Activated naive CD4-positive, alpha-beta T cell treated with anti-CD3 and anti-CD28 coated beads for 36 hours (primary cell): ENCODE results near the gene FBRSL1. TPM values are rescaled to one million over a fixed set of nuclear protein-coding genes. Genes with fewer than 3 reads are reported as not detected.

Source experiments
- CTCF ChIA-PET: fragments of 350-600 bp; sonication (Branson Sonifier 250); formaldehyde crosslinking; loops from one replicate; lab custom pipeline; 2021; ENCODE audit warnings: antibody characterized with exemption; lab: Charles Lee
- DNase-seq: peaks from one replicate; pipeline ENCODE4 v3.0.0-alpha.2; 2020
- H3K27ac Mint-ChIP-seq: one replicate; pipeline ENCODE4 v1.8.0; 2021; ENCODE audit warnings: mild to moderate bottlenecking, mixed read lengths
- H3K27me3 Mint-ChIP-seq: one replicate; pipeline ENCODE4 v1.8.0; 2021; ENCODE audit warnings: low read depth, mixed read lengths
- H3K36me3 Mint-ChIP-seq: one replicate; pipeline ENCODE4 v1.8.0; 2021; ENCODE audit warnings: low read depth, mixed read lengths
- H3K4me1 Mint-ChIP-seq: one replicate; pipeline ENCODE4 v1.8.0; 2021; ENCODE audit warnings: low read depth, mixed read lengths
- H3K4me3 Mint-ChIP-seq: one replicate; pipeline ENCODE4 v1.8.0; 2021; ENCODE audit warnings: mild to moderate bottlenecking, moderate library complexity, mixed read lengths
- H3K9me3 Mint-ChIP-seq: one replicate; pipeline ENCODE4 v1.8.0; 2021; ENCODE audit warnings: mixed read lengths
- intact Hi-C: fragments of 100-400 bp; cut with micrococcal nuclease; formaldehyde crosslinking; loops from one replicate; pipeline ENCODE4 v1.15.1; 2023
- total RNA-seq, 2 experiments: library from RNA; stranded (reverse); gene quantifications; one replicate each; pipeline ENCODE4 v1.2.3, GENCODE V29; 2021

Gene FBRSL1
- total RNA-seq, 2 experiments from 2014 or later, result 35.1 to 36.3 TPM

GRCh38 chr12:132540436-132540835 is 50.5 kb downstream of the FBRSL1 start:
- H3K9me3 Mint-ChIP-seq, result peaks cover 7% of the 10 kb centered on the region
- H3K4me3 Mint-ChIP-seq, result no peak overlapping the region
- no peaks in the 10 kb centered on the region for H3K36me3 Mint-ChIP-seq
- no peak overlapping the region for H3K27ac Mint-ChIP-seq
- no peaks in the 10 kb centered on the region for H3K27me3 Mint-ChIP-seq
- H3K4me1 Mint-ChIP-seq, result peaks cover 2% of the 10 kb centered on the region
- no peak for DNase-seq
- CTCF ChIA-PET, result no interaction called here
- intact Hi-C loops, result no loop called here

GRCh38 chr12:132541200-132541599 is 51.2 kb downstream of the FBRSL1 start:
- Mint-ChIP-seq H3K4me1 (peaks cover 2% of the 10 kb centered on the region), H3K27me3 (no peaks in the 10 kb centered on the region), H3K4me3 (no peak overlapping the region), H3K36me3 (no peaks in the 10 kb centered on the region), H3K9me3 (peaks cover 2% of the 10 kb centered on the region), H3K27ac (no peak overlapping the region)
- DNase-seq, result no peak
- CTCF ChIA-PET, result no interaction called here
- intact Hi-C loops, result no loop called here

- intact Hi-C loops, result no loop called here
- H3K27me3 Mint-ChIP-seq, result no peaks in the 10 kb centered on the region
- peaks cover 2% of the 10 kb centered on the region for H3K4me1 Mint-ChIP-seq
- no peak overlapping the region for H3K27ac Mint-ChIP-seq
- no peaks in the 10 kb centered on the region for H3K36me3 Mint-ChIP-seq
- CTCF ChIA-PET, result no interaction called here
- no peak overlapping the region for H3K4me3 Mint-ChIP-seq
- DNase-seq, result no peak
- no peaks in the 10 kb centered on the region for H3K9me3 Mint-ChIP-seq
Measured at GRCh38 chr12:132541996-132542395, 52.0 kb downstream of the FBRSL1 start.

GRCh38 chr12:132542661-132543060 is 52.7 kb downstream of the FBRSL1 start:
- Mint-ChIP-seq H3K4me3 (no peak overlapping the region), H3K9me3 (no peaks in the 10 kb centered on the region), H3K4me1 (peaks cover 2% of the 10 kb centered on the region), H3K27me3 (no peaks in the 10 kb centered on the region), H3K36me3 (no peaks in the 10 kb centered on the region), H3K27ac (no peak overlapping the region)
- intact Hi-C loops, result no loop called here
- no peak for DNase-seq
- CTCF ChIA-PET, result no interaction called here

GRCh38 chr12:132543298-132544079 is 53.5 kb downstream of the FBRSL1 start:
- H3K36me3 Mint-ChIP-seq, result no peaks in the 10 kb centered on the region
- H3K9me3 Mint-ChIP-seq, result no peaks in the 10 kb centered on the region
- no peak overlapping the region for H3K27ac Mint-ChIP-seq
- CTCF ChIA-PET, result no interaction called here
- DNase-seq, result no peak
- intact Hi-C loops, result no loop called here
- no peak overlapping the region for H3K4me3 Mint-ChIP-seq
- H3K27me3 Mint-ChIP-seq, result no peaks in the 10 kb centered on the region
- H3K4me1 Mint-ChIP-seq, result peaks cover 2% of the 10 kb centered on the region

GRCh38 chr12:132544080-132544397 is 54.1 kb downstream of the FBRSL1 start:
- H3K27me3 Mint-ChIP-seq, result no peaks in the 10 kb centered on the region
- no peaks in the 10 kb centered on the region for H3K36me3 Mint-ChIP-seq
- H3K27ac Mint-ChIP-seq, result no peak overlapping the region
- H3K4me1 Mint-ChIP-seq, result peaks cover 2% of the 10 kb centered on the region
- no peak for DNase-seq
- intact Hi-C loops, result no loop called here
- CTCF ChIA-PET, result interaction anchor here (0.6 kb wide), 1 partner anchor 19 kb away, joined by 3 read pairs; no protein-coding TSS in a partner anchor
- H3K9me3 Mint-ChIP-seq, result no peaks in the 10 kb centered on the region
- no peak overlapping the region for H3K4me3 Mint-ChIP-seq

GRCh38 chr12:132544498-132544897 is 54.5 kb downstream of the FBRSL1 start:
- no peak overlapping the region for H3K27ac Mint-ChIP-seq
- DNase-seq, result no peak
- H3K36me3 Mint-ChIP-seq, result no peaks in the 10 kb centered on the region
- intact Hi-C loops, result no loop called here
- CTCF ChIA-PET, result interaction anchor here (0.6 kb wide), 1 partner anchor 19 kb away, joined by 3 read pairs; no protein-coding TSS in a partner anchor
- no peaks in the 10 kb centered on the region for H3K9me3 Mint-ChIP-seq
- H3K4me3 Mint-ChIP-seq, result no peak overlapping the region
- peaks cover 2% of the 10 kb centered on the region for H3K4me1 Mint-ChIP-seq
- no peaks in the 10 kb centered on the region for H3K27me3 Mint-ChIP-seq

- Mint-ChIP-seq H3K4me1 (peaks cover 2% of the 10 kb centered on the region), H3K9me3 (no peaks in the 10 kb centered on the region), H3K27ac (no peak overlapping the region), H3K36me3 (no peaks in the 10 kb centered on the region), H3K4me3 (no peak overlapping the region), H3K27me3 (no peaks in the 10 kb centered on the region)
- CTCF ChIA-PET, result no interaction called here
- intact Hi-C loops, result no loop called here
- DNase-seq, result no peak
Measured at GRCh38 chr12:132545164-132545953, 55.4 kb downstream of the FBRSL1 start.

GRCh38 chr12:132545955-132546354 is 56.0 kb downstream of the FBRSL1 start:
- H3K9me3 Mint-ChIP-seq, result no peaks in the 10 kb centered on the region

GRCh38 chr12:132546647-132547046 is 56.7 kb downstream of the FBRSL1 start:
- DNase-seq, result no peak
- H3K4me1 Mint-ChIP-seq, result peaks cover 2% of the 10 kb centered on the region
- no peak overlapping the region for H3K4me3 Mint-ChIP-seq
- no peak overlapping the region for H3K27ac Mint-ChIP-seq
- intact Hi-C loops, result no loop called here
- CTCF ChIA-PET, result no interaction called here
- H3K36me3 Mint-ChIP-seq, result no peaks in the 10 kb centered on the region
- no peaks in the 10 kb centered on the region for H3K27me3 Mint-ChIP-seq
- no peaks in the 10 kb centered on the region for H3K9me3 Mint-ChIP-seq

More at GRCh38 chr12:132545955-132546354, 56.0 kb downstream of the FBRSL1 start:
- DNase-seq, result no peak
- intact Hi-C loops, result no loop called here
- Mint-ChIP-seq H3K4me3 (no peak overlapping the region), H3K4me1 (peaks cover 2% of the 10 kb centered on the region), H3K27ac (no peak overlapping the region), H3K27me3 (no peaks in the 10 kb centered on the region), H3K36me3 (no peaks in the 10 kb centered on the region)
- CTCF ChIA-PET, result no interaction called here

GRCh38 chr12:132547205-132547740 is 57.3 kb downstream of the FBRSL1 start:
- Mint-ChIP-seq H3K4me3 (no peak overlapping the region), H3K27me3 (no peaks in the 10 kb centered on the region), H3K36me3 (peaks cover 2% of the 10 kb centered on the region), H3K27ac (no peak overlapping the region), H3K4me1 (peaks cover 2% of the 10 kb centered on the region), H3K9me3 (no peaks in the 10 kb centered on the region)
- intact Hi-C loops, result no loop called here
- CTCF ChIA-PET, result no interaction called here
- DNase-seq, result no peak

- H3K27ac Mint-ChIP-seq, result no peak overlapping the region
- H3K36me3 Mint-ChIP-seq, result peaks cover 5% of the 10 kb centered on the region
- no peaks in the 10 kb centered on the region for H3K9me3 Mint-ChIP-seq
- intact Hi-C loops, result no loop called here
- no peaks in the 10 kb centered on the region for H3K27me3 Mint-ChIP-seq
- H3K4me3 Mint-ChIP-seq, result no peak overlapping the region
- CTCF ChIA-PET, result no interaction called here
- H3K4me1 Mint-ChIP-seq, result no peaks in the 10 kb centered on the region
- DNase-seq, result no peak
Measured at GRCh38 chr12:132548430-132549058, 58.6 kb downstream of the FBRSL1 start.
